Pancreas (tissue), 10 donors: ENCODE measurements around the gene MVD. TPM values are rescaled to one million over a fixed set of nuclear protein-coding genes. Genes with fewer than 3 reads are reported as not detected.
A peak's percentile ranks its signal among the peaks of the same experiment; 100 is the strongest.

Source experiments
- ATAC-seq, 4 donors: fragments of 200-7000 bp; cut with Tn5 transposase; one replicate each; pipeline versions ENCODE4 v1.8.0 to v1.9.1; 2020; ENCODE audit warnings: mild to moderate bottlenecking in 4 of 4, moderate library complexity in 4 of 4
- DNase-seq, 6 donors: peaks; one replicate each; pipeline ENCODE4 v3.0.0-alpha.2; 2020
- FAIRE-seq: peaks from 2 replicates; lab custom pipeline; 2012; peaks lifted over from hg19 to GRCh38; lab: Jason Lieb, UNC
- H3K27ac ChIP-seq, 4 donors: fragments of 200-600 bp; sonication (generic); 1 replicate in 3 of 4; 2 replicates in 1 of 4; pipeline versions ENCODE4 v1.5.0 to v1.8.0; 2020
- H3K27me3 ChIP-seq, 4 donors: fragments of 200-600 bp; one replicate each; pipeline ENCODE4 v1.8.0; 2021
- H3K36me3 ChIP-seq, 3 donors: fragments of 200-600 bp; sonication (generic) in 1 of 3; one replicate each; pipeline versions ENCODE4 v1.5.0 to v1.8.0; 2020 to 2021
- H3K4me1 ChIP-seq, 3 donors: fragments of 200-600 bp; one replicate each; pipeline ENCODE4 v1.8.0; 2021
- H3K4me3 ChIP-seq, 4 donors: fragments of 200-600 bp; sonication (generic) in 2 of 4; one replicate each; pipeline versions ENCODE4 v1.5.0 to v1.8.0; 2020 to 2021
- H3K9me3 ChIP-seq, 4 donors: fragments of 200-600 bp; one replicate each; pipeline ENCODE4 v1.8.0; 2021
- WGBS, 2 donors: extraction: QIAGEN DNeasy Blood & Tissue Kit; methylation state at CpG; one replicate each; pipeline ENCODE4 v1.1.7; 2013; 5-methylcytosine and 5-hydroxymethylcytosine counted together
- intact Hi-C, 3 donors: fragments of 100-400 bp; cut with DNase I; formaldehyde crosslinking; loops; one replicate each; pipeline versions ENCODE4 v1.11.1 to v1.14.2; 2022
- polyA plus RNA-seq, 2 donors: library from polyadenylated mRNA; stranded (reverse); fragments of 200-250 nt; gene quantifications; one replicate each; pipeline ENCODE4 v1.2.3, GENCODE V29; 2013
- total RNA-seq, 6 donors: library from RNA; stranded (reverse); fragmentation: NEBNext Ultra II Directional in 4 of 6; extraction: Animal tissue kit (Norgen Biotek cat#: 25700) in 4 of 6; gene quantifications; one replicate each; pipeline versions ENCODE4 v1.2.1 to v1.2.4, GENCODE V29; 2021 to 2023
- TF ChIP-seq, protein P1 (sequence below), 4 donors: fragments of 200-600 bp; sonication (generic) in 3 of 4; IDR thresholded peaks; one replicate each; pipeline versions ENCODE4 v1.5.0 to v1.8.0; 2021; ENCODE audit warnings: antibody characterized with exemption in 4 of 4
- donor health status: healthy with polysubstance abuse.
- donor health status: DM: no; HTN: no; CAD: no; lungs with moderate emphysema.
- donor health status: DM: no; HTN: no; CAD: no.
- donor health status: control.
- donor health status: control.
- donor health status: Bipolar disorder and iron deficiency.
- donor health status: DM: yes; HTN: yes; CAD: no.
- donor health status: DM: no; HTN: no; CAD: no.
- donor health status: DM: no; HTN: no; CAD: no.
- donor health status: DM: yes; HTN: yes; CAD: no.

MVD gene
- total and polyA plus RNA-seq, 8 donors, result 12.7 to 46.6 (median 17.5) TPM

- ATAC-seq, result no peak
- peaks cover 0 to 17% (median 5%) of the 10 kb centered on the region in 3 donors for H3K4me1 ChIP-seq
- FAIRE-seq, result no peak
- H3K27me3 ChIP-seq, result no peaks in the 10 kb centered on the region
- H3K36me3 ChIP-seq, result no peaks in the 10 kb centered on the region
- DNase-seq, result no peak
- H3K27ac ChIP-seq, result no peak overlapping the region
- no peaks in the 10 kb centered on the region for H3K9me3 ChIP-seq
- 93 to 97% methylated on average over 3 of the region's 3 CpGs for WGBS, 2 donors
- TF ChIP-seq, protein P1, sequence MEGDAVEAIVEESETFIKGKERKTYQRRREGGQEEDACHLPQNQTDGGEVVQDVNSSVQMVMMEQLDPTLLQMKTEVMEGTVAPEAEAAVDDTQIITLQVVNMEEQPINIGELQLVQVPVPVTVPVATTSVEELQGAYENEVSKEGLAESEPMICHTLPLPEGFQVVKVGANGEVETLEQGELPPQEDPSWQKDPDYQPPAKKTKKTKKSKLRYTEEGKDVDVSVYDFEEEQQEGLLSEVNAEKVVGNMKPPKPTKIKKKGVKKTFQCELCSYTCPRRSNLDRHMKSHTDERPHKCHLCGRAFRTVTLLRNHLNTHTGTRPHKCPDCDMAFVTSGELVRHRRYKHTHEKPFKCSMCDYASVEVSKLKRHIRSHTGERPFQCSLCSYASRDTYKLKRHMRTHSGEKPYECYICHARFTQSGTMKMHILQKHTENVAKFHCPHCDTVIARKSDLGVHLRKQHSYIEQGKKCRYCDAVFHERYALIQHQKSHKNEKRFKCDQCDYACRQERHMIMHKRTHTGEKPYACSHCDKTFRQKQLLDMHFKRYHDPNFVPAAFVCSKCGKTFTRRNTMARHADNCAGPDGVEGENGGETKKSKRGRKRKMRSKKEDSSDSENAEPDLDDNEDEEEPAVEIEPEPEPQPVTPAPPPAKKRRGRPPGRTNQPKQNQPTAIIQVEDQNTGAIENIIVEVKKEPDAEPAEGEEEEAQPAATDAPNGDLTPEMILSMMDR (IDR thresholded peaks at IDR 0.05), result no peak
- intact Hi-C loops, result no loop called here
- H3K4me3 ChIP-seq, result no peak overlapping the region
Measured at GRCh38 chr16:88665570-88665969, 2.7 kb upstream of the MVD start.

- 31 to 32% methylated on average over 4 of the region's 4 CpGs for WGBS, 2 donors
- ATAC-seq (peak; percentile 14 to 37 (median 20)), FAIRE-seq (no peak), DNase-seq (peak in 4 of 6 donors; percentile 52 to 76 (median 67))
- no peaks in the 10 kb centered on the region for H3K36me3 ChIP-seq
- H3K27me3 ChIP-seq, result no peaks in the 10 kb centered on the region
- H3K27ac ChIP-seq, result peak overlapping the region in 1 of 4 donors; percentile 19
- TF ChIP-seq, protein P1 (IDR thresholded peaks at IDR 0.05), result no peak
- intact Hi-C loops, result no loop called here
- no peaks in the 10 kb centered on the region for H3K9me3 ChIP-seq
- H3K4me1 ChIP-seq, result peaks cover 0 to 17% (median 5%) of the 10 kb centered on the region in 3 donors
- no peak overlapping the region for H3K4me3 ChIP-seq
Measured at GRCh38 chr16:88665148-88665547, 2.3 kb upstream of the MVD start.

DNA sequence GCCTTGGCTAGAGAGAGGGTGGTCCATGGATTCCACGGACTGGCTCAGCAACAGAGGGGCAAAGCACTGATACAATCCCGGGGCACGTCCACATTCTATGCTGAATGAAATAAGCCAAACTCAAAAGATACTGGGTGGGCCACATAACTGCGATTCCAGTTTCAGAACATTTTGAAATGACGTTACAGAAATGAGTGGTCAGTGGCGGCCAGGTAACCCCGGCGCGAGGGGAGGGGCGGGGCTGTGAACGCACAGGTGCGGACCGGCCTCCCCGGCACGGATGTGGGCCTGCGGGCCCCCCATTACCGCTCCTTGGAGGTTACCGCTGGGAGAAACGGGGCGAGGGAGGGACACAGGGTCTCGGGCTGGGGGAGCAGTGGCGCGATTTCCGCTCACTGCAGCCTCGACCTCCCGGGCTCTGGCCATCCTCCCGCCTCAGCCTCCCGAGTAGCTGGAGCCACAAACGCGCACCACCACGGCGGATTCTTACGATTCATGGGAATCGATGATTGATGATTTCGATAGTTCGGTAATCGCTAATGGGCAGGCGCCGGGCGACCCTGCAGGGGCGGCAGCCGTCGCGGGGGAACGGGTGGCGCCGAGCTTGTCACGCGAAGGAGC, 559 bp downstream of the MVD start:
- intact Hi-C loops, result no loop called here
- FAIRE-seq, result no peak

DNA sequence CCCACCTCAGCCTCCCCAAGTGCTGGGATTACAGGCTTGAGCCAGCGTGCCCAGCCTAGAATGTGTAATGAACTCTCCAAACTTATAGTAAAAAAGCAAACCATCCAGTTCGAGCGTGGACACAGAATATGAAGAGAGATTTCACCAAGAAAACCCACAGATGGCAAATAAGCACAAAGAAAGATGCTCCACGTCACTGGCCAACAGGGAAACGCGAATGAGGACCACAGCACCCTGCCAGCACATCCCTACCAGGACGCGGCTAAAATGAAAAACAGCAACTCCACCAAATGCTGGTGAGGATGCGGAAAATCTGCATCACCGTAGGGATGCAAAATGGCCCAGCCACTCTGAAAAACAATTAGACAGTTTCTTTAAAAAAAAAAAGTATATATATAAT, 1.4 kb downstream of the MVD start:
- DNase-seq, result no peak
- intact Hi-C loops, result no loop called here
- TF ChIP-seq, protein P1 (IDR thresholded peaks at IDR 0.05), result no peak
- H3K36me3 ChIP-seq, result no peaks in the 10 kb centered on the region
- H3K4me3 ChIP-seq, result no peak overlapping the region
- ATAC-seq, result no peak
- WGBS, 2 donors, result 81 to 84% methylated on average over 10 of the region's 10 CpGs
- peaks cover 0 to 17% (median 5%) of the 10 kb centered on the region in 3 donors for H3K4me1 ChIP-seq
- H3K9me3 ChIP-seq, result no peaks in the 10 kb centered on the region
- no peaks in the 10 kb centered on the region for H3K27me3 ChIP-seq
- no peak overlapping the region for H3K27ac ChIP-seq
- FAIRE-seq, result no peak

More for the DNA sequence above, 559 bp downstream of the MVD start:
- H3K27me3 ChIP-seq, result no peaks in the 10 kb centered on the region
- H3K27ac ChIP-seq, result peak overlapping the region; percentile 56 to 77 (median 64)
- H3K36me3 ChIP-seq, result no peaks in the 10 kb centered on the region
- TF ChIP-seq, protein P1 (IDR thresholded peaks at IDR 0.05), result no peak
- 1 to 2% methylated on average over 44 to 49 of the region's 49 CpGs for WGBS, 2 donors
- H3K4me3 ChIP-seq, result peak overlapping the region; percentile 70 to 80 (median 74)
- no peaks in the 10 kb centered on the region for H3K9me3 ChIP-seq
- DNase-seq, result peak in 3 of 6 donors; percentile 49 to 72 (median 67)
- H3K4me1 ChIP-seq, result peaks cover 0 to 17% (median 5%) of the 10 kb centered on the region in 3 donors
- ATAC-seq, result peak in 2 of 4 donors; percentile 0 to 10

DNA sequence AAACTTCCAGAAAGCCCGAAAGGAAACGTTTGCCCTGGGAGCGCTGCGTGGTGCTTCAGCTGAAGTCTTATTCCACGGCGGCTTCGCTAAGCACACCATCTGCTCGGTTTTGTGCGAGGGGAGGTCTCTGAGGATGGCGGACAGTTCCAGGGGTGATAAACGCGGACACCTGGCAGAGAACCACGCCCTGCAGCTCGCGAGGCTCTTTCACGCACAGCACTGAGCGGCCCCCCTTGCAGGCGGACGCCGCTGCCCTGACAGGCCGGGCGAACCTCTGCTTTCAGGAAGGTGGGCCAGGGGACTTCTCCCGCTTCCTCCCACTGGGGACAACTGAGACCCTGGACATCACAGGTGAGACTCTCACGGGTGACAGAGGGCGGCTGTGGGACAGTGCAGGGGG, 3.7 kb downstream of the MVD start:
- H3K4me1 ChIP-seq, result peaks cover 0 to 5% (median 4%) of the 10 kb centered on the region in 3 donors
- no peaks in the 10 kb centered on the region for H3K9me3 ChIP-seq
- ATAC-seq (no peak), FAIRE-seq (no peak), DNase-seq (no peak)
- no peak overlapping the region for H3K4me3 ChIP-seq
- TF ChIP-seq, protein P1 (IDR thresholded peaks at IDR 0.05), result no peak
- intact Hi-C loops, result no loop called here
- H3K27me3 ChIP-seq, result no peaks in the 10 kb centered on the region
- 90 to 95% methylated on average over 25 of the region's 25 CpGs for WGBS, 2 donors
- no peak overlapping the region for H3K27ac ChIP-seq
- H3K36me3 ChIP-seq, result no peaks in the 10 kb centered on the region
